ENCODE measurements around the gene TDRD1.

The TDRD1 gene

DNA sequence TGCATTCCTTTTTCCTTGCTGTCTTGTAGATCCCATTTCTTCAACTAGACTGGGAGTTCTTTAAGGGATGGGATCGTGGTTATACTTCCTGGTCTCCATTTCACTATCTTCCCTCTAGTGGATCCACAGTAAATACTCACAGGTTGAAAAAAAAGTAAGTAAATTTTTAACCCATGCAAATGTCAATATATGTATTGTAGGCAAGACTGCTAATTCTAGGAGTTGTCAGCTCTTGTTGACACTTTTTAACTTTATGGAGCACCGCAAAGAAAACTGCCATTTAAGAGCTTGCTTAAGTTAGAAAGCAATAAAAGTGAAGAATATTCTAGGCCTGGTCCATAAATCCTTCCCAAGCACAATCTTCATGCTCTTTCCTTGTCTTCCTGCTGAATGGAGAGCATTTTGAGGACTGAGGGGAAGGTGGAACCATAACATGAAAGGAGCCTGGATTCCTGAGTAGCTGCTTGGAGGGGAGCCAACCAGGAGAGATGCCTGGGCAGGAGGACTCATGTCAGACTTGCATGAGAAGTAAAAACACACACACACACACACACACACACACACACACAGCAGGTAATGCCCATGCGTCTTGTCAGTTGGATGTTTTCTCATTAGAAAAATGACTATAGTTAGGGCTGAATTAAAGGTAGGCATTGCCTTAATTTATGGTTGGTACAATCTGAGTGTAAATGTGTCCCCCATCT is 92.1 kb downstream of the TDRD1 start:
- ATAC-seq = no peak; the same call in 2 of the 3 replicates
- no peak for TF ChIP-seq ZNF8 (CRISPR knock-in tag; IDR thresholded peaks at IDR 0.05)
- TF ChIP-seq ZNF70 (CRISPR knock-in tag; IDR thresholded peaks at IDR 0.05) = no peak
- TF ChIP-seq, protein P1, sequence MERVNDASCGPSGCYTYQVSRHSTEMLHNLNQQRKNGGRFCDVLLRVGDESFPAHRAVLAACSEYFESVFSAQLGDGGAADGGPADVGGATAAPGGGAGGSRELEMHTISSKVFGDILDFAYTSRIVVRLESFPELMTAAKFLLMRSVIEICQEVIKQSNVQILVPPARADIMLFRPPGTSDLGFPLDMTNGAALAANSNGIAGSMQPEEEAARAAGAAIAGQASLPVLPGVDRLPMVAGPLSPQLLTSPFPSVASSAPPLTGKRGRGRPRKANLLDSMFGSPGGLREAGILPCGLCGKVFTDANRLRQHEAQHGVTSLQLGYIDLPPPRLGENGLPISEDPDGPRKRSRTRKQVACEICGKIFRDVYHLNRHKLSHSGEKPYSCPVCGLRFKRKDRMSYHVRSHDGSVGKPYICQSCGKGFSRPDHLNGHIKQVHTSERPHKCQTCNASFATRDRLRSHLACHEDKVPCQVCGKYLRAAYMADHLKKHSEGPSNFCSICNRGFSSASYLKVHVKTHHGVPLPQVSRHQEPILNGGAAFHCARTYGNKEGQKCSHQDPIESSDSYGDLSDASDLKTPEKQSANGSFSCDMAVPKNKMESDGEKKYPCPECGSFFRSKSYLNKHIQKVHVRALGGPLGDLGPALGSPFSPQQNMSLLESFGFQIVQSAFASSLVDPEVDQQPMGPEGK (CRISPR knock-in tag; IDR thresholded peaks at IDR 0.05; ENCODE audit: borderline replicate concordance) = no peak
- TF ChIP-seq GLIS3 (CRISPR knock-in tag; IDR thresholded peaks at IDR 0.05) = no peak
- TF ChIP-seq PPARA (CRISPR knock-in tag; IDR thresholded peaks at IDR 0.05; ENCODE audit: borderline replicate concordance) = no peak
- no peak for TF ChIP-seq ESRRG (CRISPR knock-in tag; IDR thresholded peaks at IDR 0.05)
- no peak for TF ChIP-seq TOX (CRISPR knock-in tag; IDR thresholded peaks at IDR 0.05; ENCODE audit: borderline replicate concordance)
- TF ChIP-seq ZC3H10 (CRISPR knock-in tag; IDR thresholded peaks at IDR 0.05) = no peak
- TF ChIP-seq, protein P2, sequence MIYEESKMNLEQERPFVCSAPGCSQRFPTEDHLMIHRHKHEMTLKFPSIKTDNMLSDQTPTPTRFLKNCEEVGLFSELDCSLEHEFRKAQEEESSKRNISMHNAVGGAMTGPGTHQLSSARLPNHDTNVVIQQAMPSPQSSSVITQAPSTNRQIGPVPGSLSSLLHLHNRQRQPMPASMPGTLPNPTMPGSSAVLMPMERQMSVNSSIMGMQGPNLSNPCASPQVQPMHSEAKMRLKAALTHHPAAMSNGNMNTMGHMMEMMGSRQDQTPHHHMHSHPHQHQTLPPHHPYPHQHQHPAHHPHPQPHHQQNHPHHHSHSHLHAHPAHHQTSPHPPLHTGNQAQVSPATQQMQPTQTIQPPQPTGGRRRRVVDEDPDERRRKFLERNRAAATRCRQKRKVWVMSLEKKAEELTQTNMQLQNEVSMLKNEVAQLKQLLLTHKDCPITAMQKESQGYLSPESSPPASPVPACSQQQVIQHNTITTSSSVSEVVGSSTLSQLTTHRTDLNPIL (CRISPR knock-in tag; IDR thresholded peaks at IDR 0.05; ENCODE audit: low read depth) = no peak
- no peak for TF ChIP-seq ZFP3 (CRISPR knock-in tag; IDR thresholded peaks at IDR 0.05)
- TF ChIP-seq ZNF565 (CRISPR knock-in tag; conservative IDR thresholded peaks at IDR 0.05; ENCODE audit: low read depth) = no peak
- TF ChIP-seq, protein P3, sequence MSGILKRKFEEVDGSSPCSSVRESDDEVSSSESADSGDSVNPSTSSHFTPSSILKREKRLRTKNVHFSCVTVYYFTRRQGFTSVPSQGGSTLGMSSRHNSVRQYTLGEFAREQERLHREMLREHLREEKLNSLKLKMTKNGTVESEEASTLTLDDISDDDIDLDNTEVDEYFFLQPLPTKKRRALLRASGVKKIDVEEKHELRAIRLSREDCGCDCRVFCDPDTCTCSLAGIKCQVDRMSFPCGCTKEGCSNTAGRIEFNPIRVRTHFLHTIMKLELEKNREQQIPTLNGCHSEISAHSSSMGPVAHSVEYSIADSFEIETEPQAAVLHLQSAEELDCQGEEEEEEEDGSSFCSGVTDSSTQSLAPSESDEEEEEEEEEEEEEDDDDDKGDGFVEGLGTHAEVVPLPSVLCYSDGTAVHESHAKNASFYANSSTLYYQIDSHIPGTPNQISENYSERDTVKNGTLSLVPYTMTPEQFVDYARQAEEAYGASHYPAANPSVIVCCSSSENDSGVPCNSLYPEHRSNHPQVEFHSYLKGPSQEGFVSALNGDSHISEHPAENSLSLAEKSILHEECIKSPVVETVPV (CRISPR knock-in tag; IDR thresholded peaks at IDR 0.05) = no peak
- no peak for TF ChIP-seq ARNTL (CRISPR knock-in tag; IDR thresholded peaks at IDR 0.05; ENCODE audit: borderline replicate concordance, low read depth)

DNA sequence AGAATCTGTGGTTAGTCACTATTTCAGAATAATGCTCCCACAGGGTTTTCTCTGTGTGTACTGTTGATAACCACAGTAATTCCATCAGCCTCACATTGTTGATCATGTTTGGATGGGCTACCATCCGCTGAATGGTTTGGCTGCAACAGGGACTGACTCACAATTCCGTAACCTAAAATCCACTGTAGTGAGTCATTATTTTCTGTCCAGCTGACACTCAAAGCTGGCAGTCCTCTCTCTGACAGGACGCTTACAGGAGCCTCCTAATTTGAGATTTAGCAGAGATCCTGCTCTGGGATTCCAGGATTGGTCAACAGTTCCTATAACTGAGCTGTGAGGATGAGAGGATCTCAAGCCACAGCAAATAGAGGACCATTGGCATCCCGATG is 92.6 kb downstream of the TDRD1 start:
- ATAC-seq = peak; percentile 90
- TF ChIP-seq RARB (CRISPR knock-in tag; IDR thresholded peaks at IDR 0.05) (no peak), ZNF565 (CRISPR knock-in tag; conservative IDR thresholded peaks at IDR 0.05; ENCODE audit: low read depth) (no peak), CSDC2 (CRISPR knock-in tag; IDR thresholded peaks at IDR 0.05) (no peak), ESRRG (CRISPR knock-in tag; IDR thresholded peaks at IDR 0.05) (no peak), ISL1 (CRISPR knock-in tag; IDR thresholded peaks at IDR 0.05) (peak; percentile 42; the same call in 1 of the 2 replicates), GLIS3 (CRISPR knock-in tag; IDR thresholded peaks at IDR 0.05) (no peak), ZFP30 (CRISPR knock-in tag; IDR thresholded peaks at IDR 0.05) (peak; percentile 51; the same call in 1 of the 2 replicates), SNAI2 (CRISPR knock-in tag; IDR thresholded peaks at IDR 0.05) (peak; percentile 72; the same call in 1 of the 2 replicates)
- TF ChIP-seq, protein P4, sequence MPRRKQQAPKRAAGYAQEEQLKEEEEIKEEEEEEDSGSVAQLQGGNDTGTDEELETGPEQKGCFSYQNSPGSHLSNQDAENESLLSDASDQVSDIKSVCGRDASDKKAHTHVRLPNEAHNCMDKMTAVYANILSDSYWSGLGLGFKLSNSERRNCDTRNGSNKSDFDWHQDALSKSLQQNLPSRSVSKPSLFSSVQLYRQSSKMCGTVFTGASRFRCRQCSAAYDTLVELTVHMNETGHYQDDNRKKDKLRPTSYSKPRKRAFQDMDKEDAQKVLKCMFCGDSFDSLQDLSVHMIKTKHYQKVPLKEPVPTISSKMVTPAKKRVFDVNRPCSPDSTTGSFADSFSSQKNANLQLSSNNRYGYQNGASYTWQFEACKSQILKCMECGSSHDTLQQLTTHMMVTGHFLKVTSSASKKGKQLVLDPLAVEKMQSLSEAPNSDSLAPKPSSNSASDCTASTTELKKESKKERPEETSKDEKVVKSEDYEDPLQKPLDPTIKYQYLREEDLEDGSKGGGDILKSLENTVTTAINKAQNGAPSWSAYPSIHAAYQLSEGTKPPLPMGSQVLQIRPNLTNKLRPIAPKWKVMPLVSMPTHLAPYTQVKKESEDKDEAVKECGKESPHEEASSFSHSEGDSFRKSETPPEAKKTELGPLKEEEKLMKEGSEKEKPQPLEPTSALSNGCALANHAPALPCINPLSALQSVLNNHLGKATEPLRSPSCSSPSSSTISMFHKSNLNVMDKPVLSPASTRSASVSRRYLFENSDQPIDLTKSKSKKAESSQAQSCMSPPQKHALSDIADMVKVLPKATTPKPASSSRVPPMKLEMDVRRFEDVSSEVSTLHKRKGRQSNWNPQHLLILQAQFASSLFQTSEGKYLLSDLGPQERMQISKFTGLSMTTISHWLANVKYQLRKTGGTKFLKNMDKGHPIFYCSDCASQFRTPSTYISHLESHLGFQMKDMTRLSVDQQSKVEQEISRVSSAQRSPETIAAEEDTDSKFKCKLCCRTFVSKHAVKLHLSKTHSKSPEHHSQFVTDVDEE (CRISPR knock-in tag; IDR thresholded peaks at IDR 0.05) = no peak
- TF ChIP-seq, protein P1 (CRISPR knock-in tag; IDR thresholded peaks at IDR 0.05; ENCODE audit: borderline replicate concordance) = no peak
- TF ChIP-seq, protein P5, sequence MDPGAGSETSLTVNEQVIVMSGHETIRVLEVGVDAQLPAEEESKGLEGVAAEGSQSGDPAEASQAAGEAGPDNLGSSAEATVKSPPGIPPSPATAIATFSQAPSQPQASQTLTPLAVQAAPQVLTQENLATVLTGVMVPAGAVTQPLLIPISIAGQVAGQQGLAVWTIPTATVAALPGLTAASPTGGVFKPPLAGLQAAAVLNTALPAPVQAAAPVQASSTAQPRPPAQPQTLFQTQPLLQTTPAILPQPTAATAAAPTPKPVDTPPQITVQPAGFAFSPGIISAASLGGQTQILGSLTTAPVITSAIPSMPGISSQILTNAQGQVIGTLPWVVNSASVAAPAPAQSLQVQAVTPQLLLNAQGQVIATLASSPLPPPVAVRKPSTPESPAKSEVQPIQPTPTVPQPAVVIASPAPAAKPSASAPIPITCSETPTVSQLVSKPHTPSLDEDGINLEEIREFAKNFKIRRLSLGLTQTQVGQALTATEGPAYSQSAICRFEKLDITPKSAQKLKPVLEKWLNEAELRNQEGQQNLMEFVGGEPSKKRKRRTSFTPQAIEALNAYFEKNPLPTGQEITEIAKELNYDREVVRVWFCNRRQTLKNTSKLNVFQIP (CRISPR knock-in tag; IDR thresholded peaks at IDR 0.05; ENCODE audit: borderline replicate concordance, low read depth) = no peak
- TF ChIP-seq, protein P2 (CRISPR knock-in tag; IDR thresholded peaks at IDR 0.05; ENCODE audit: low read depth) = peak; percentile 21; the same call in 1 of the 2 replicates

Data from SK-N-SH treated with all-trans-retinoic acid at 6 μM for 48 hours (cell line).